ENCODE results near the gene WDR72.
"Not testable (repeated sequence)": the region's sequence is repeated elsewhere in the genome, so short reads cannot be mapped to it uniquely, and the experiment has no call there.

Gene WDR72

DNA sequence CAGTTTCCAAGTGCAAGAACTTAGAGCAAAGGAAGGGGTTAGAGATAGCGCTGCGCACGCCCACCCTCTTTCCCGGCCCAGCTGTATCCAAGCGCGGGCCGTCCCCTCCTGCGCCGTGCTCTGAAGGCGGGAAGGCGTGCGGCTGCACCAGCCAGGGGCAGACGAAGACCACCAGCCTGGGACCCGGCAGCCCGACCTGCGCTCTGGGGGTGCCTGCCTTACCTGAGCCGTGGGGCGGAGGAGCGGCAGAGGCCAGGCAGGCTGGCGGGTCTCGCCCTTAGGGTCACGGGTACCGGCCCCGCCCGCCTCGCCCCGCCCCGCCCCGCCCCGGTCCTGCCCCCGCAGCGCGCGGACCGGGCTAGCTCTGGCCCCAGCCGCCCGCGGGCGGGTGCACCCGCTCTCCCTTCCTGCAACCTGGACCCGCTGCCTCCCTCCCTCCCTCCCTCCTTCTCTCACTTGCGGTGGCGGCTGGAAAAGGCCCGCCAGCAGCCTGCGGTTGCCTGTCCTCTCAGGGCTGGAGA lies at the start of gene WDR72:
Gene WDR72 (minus strand): TSS at position 253 of the 521 bp plus-strand sequence. CDS start 26,514 bp downstream, outside the sequence.
- Mint-ChIP-seq H3K4me1 (no peaks in the 10 kb centered on the region), H3K4me3 (no peak within 1 kb of the TSS), H3K27ac (no peak within 1 kb of the TSS), H3K9me3 (peaks cover 7% of the 10 kb centered on the region), H3K36me3 (no peaks in the 10 kb centered on the region)
- no peak for DNase-seq (ENCODE audit: low spot score in 2 of 2)
- no peak for ATAC-seq

DNA sequence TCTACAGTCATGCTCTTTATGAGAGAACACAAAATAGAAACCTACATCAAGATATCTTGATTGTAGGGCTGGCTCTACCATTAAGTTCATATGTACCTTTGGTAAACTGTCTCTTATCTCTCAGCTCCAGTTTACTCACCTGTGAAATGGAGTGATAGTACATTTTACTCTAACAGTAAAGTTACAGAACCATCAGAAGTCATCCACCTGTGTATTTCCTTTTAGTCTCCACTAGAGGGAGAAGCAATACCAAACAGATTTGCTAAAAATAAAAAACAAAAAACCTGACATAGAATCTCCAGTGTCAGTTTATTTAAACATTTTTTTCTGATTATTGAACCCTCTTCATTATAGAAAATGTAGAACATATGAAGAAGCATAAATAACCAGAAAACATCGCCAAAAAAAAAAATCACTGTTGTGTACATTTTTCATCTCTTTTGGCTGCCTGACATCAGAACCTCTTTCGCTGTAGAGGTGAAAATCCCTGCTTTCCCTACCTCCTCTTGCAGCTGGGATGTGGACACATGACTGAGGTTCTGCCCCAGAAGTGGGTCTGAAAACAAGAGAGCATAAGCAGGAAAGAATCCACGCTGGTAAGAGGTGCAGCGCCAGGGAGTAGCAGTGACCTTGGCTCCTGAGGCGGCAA lies 48.7 kb upstream of the WDR72 start:
- Mint-ChIP-seq H3K4me3 (no peak overlapping the region), H3K36me3 (no peaks in the 10 kb centered on the region), H3K4me1 (no peaks in the 10 kb centered on the region), H3K27ac (no peak overlapping the region), H3K9me3 (no peaks in the 10 kb centered on the region)
- no peak for ATAC-seq
- DNase-seq (ENCODE audit: low spot score in 2 of 2) = no peak

DNA sequence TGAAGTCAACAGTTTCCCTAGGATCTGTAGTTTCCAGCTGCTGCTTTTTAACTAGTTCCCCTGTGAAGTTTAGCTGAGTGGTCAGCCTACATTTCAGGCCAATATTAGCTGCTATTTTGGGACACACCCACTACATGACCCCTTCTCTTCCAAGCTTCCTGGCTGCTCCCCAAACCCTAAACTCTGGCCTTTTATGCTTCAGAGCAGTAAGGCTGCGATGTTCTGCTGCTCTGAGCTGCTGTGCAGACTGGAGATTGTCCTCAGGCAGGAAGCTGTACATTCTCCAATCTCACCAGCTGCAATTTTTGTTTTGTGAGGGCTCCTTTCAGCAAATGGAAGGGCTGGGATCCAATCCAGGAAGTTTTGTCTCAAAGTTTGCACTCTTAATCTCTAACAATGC lies 48.0 kb upstream of the WDR72 start:
- Mint-ChIP-seq H3K27ac (no peak overlapping the region), H3K4me3 (no peak overlapping the region), H3K4me1 (no peaks in the 10 kb centered on the region), H3K9me3 (no peaks in the 10 kb centered on the region), H3K36me3 (no peaks in the 10 kb centered on the region)
- DNase-seq (ENCODE audit: low spot score in 2 of 2) (no peak), ATAC-seq (no peak)

DNA sequence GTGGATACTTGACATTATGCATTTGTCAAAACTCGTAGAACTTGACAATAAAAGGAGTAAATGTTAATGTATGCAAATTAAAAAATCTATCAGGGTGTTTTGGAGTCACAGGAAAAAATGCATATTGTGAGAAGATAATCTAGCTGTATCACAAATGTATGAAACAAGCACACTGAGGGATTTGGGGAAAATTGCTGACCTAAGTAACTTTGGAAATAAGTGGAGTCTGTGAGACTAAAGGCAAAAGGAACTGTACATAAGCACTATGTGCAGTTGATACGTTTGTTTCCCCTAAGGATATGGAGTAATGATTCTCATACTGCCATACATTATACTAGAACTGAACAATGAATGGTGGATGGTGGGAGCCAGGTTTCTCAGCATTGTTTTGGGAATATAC lies 43.2 kb upstream of the WDR72 start:
- ATAC-seq = no peak
- Mint-ChIP-seq H3K36me3 (no peaks in the 10 kb centered on the region), H3K4me1 (no peaks in the 10 kb centered on the region), H3K27ac (no peak overlapping the region), H3K4me3 (no peak overlapping the region), H3K9me3 (no peaks in the 10 kb centered on the region)
- no peak for DNase-seq (ENCODE audit: low spot score in 2 of 2)

DNA sequence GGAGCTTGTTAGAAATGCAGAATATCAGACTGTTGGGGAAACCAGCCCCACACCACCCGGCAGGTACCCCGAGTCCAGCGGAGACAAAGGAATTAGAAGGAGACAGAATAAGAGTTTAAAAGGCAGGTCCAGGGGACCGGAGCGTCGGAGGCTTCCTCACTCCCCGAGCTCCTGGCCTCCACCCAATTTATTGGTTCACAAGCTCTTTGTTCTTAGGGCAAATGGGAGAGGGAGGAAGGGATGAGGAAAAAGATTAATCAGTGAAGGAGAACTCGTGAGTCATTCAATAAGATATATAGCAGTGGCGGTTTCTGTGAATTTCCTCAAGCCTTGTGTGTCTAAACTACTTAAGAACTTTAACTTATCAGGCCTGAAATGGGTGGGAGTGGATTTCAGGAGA lies 32.1 kb upstream of the WDR72 start:
- DNase-seq (ENCODE audit: low spot score in 2 of 2) (no peak), ATAC-seq (no peak)
- no peak overlapping the region for H3K27ac Mint-ChIP-seq
- H3K4me1 Mint-ChIP-seq = no peaks in the 10 kb centered on the region
- H3K4me3 Mint-ChIP-seq = no peak overlapping the region
- H3K9me3 Mint-ChIP-seq = peaks cover 11% of the 10 kb centered on the region
- no peaks in the 10 kb centered on the region for H3K36me3 Mint-ChIP-seq

DNA sequence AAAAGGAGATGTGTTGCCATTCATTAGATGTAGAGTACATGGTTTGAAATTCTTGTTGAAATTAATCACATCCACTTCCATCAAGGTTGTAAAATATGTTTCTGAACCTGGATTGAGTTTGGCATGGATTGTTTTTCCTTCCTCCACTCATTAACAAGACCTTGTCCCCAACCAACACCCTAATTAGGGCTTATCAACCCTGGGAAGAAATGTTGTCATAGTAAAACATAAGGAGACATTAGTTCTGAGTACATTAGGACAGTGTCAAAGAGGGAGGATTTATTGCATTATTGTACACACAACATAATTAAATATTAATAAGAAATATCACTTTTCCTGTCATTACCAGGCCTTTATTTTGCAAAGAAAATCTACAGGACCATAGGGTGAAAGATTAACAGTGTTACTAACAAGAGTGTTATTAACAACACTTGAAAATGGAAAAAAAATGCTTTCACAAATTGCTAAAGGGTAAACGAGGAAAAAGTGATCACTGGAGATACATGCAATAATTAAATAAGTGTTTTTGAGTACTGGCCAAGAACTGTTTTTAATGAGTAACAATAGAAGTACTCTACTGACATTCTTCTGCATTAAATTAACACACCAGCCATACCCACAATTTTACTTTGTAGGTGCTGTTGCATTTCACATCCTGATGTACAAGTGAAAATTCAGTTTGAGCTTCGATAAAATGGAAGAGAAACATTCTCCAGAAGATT lies 30.4 kb upstream of the WDR72 start:
- no peak overlapping the region for H3K4me3 Mint-ChIP-seq
- H3K4me1 Mint-ChIP-seq = no peaks in the 10 kb centered on the region
- H3K36me3 Mint-ChIP-seq = no peaks in the 10 kb centered on the region
- ATAC-seq (no peak), DNase-seq (ENCODE audit: low spot score in 2 of 2) (no peak)
- peaks cover 7% of the 10 kb centered on the region for H3K9me3 Mint-ChIP-seq
- H3K27ac Mint-ChIP-seq = no peak overlapping the region

DNA sequence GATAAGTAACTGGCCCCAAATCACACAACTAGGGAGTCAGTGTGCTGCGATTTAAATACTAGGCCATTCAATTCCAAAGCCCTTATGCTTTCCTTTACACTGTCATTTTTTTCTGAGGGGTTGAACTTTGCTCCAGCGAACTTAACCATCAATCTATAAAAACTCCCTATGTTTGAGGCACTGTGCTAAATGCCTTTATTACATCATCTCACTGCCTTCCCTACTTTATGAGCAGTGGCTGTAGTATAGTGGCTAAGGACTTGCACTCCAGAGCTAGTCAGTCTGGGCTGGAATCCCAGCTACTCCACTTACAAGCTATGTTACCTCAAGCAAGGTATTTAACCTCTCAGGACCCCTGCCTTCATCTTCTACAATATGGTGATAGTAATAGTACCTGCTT lies 26.9 kb upstream of the WDR72 start:
- H3K9me3 Mint-ChIP-seq = peaks cover 7% of the 10 kb centered on the region
- H3K4me1 Mint-ChIP-seq = no peaks in the 10 kb centered on the region
- H3K36me3 Mint-ChIP-seq = no peaks in the 10 kb centered on the region
- ATAC-seq = no peak
- no peak overlapping the region for H3K4me3 Mint-ChIP-seq
- DNase-seq (ENCODE audit: low spot score in 2 of 2) = no peak
- H3K27ac Mint-ChIP-seq = no peak overlapping the region

DNA sequence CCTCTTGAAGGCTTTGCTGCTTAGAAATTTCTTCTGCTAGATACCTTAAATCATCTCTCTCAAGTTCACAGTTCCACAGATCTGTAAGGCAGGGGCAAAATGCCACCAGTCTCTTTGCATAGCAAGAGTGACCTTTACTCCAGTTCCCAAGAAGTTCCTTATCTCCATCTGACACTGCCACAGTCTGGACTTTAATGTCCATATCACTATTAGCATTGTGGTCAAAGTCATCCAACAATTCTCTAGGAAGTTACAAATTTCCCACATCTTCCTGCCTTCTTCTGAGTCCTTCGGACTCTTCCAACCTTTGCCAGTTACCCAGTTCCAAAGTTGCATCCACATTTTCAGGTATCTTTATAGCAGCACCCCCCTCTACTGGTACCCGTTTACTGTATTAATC lies 25.8 kb upstream of the WDR72 start:
- peaks cover 10% of the 10 kb centered on the region for H3K9me3 Mint-ChIP-seq
- H3K36me3 Mint-ChIP-seq; DNase-seq (ENCODE audit: low spot score in 2 of 2); H3K27ac Mint-ChIP-seq; H3K4me1 Mint-ChIP-seq; H3K4me3 Mint-ChIP-seq; ATAC-seq: not testable (repeated sequence)

DNA sequence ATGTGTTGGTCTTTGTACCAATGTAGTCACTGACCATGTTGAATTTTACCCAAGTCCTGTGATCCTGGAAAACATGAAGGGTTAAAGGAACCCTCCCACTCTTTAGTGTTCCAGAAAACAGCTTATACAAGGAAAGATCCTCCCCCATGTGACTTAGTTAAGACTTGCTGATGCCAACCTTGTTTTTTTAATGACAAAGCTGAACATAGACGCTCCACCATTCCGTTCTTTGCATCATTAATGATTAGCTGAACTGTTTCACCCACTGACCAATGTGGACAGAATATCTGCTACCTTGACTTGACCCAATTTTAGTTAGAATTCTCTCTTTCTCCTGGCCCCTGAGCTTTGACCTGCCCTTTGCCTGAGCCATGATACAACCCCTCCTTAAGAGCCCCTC lies 3.5 kb upstream of the WDR72 start:
- ATAC-seq (no peak), DNase-seq (ENCODE audit: low spot score in 2 of 2) (no peak)
- Mint-ChIP-seq H3K36me3 (no peaks in the 10 kb centered on the region), H3K4me1 (no peaks in the 10 kb centered on the region), H3K4me3 (no peak overlapping the region), H3K27ac (no peak overlapping the region), H3K9me3 (peaks cover 11% of the 10 kb centered on the region)

DNA sequence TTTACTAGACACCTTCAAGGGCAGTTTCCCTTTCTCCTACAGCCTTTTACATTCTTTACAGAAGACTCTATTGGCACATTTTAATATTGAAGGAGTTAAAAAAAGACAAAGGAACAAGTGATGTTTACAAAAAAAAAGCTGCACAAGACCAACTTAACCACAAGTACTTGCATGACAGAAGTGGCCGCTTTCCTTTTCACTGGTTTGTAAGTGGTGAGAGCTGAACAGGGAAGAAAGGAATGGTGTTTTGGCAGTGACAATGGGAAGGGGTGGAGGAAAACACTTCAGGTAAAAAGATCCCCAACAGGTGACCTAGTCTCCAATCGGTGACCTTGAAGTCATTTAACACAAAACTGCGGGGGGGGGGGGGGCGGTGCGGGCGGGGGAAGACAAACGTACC lies 1.1 kb downstream of the WDR72 start:
- DNase-seq (ENCODE audit: low spot score in 2 of 2) = no peak
- no peak overlapping the region for H3K27ac Mint-ChIP-seq
- ATAC-seq = no peak
- no peaks in the 10 kb centered on the region for H3K36me3 Mint-ChIP-seq
- no peak overlapping the region for H3K4me3 Mint-ChIP-seq
- no peaks in the 10 kb centered on the region for H3K4me1 Mint-ChIP-seq
- H3K9me3 Mint-ChIP-seq = peaks cover 7% of the 10 kb centered on the region

DNA sequence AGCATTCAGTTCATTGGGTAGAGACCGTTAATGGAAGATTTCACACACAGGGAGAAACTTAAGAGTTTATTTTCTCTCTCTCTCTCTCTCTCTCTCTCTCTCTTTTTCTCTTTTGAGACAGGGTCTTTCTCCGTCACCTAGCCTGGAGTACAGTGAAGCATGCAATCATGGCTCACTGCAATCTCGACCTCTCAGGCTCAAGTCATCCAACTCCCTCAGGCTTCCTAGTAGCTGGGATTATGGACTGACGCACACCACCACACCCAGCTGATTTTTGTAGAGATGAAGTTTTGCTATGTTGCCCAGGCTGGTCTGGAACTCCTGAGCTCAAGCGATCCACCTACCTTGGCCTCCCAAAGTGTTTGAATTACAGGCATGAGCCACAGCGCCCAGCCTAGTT lies 1.6 kb downstream of the WDR72 start:
- Mint-ChIP-seq H3K4me3 (no peak overlapping the region), H3K9me3 (peaks cover 7% of the 10 kb centered on the region), H3K27ac (no peak overlapping the region), H3K4me1 (no peaks in the 10 kb centered on the region), H3K36me3 (no peaks in the 10 kb centered on the region)
- ATAC-seq = no peak
- no peak for DNase-seq (ENCODE audit: low spot score in 2 of 2)

DNA sequence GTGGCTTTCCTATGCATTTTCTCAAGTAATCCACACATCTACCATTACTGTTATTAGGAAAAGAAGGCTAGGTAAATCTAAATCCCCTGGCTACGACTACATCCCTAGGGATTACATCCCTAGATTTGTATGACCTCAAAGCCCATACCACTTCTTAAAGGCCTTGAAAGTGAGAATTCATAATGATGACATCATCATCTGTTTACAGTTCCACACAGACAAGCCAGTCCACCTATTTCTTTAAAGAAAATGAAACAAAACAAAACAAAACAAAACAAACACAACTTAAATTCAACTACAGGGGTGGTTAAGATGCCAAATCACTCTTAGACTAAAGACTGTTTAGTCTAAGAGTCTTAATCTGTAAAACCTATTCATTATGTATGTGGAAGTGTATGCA lies 5.7 kb downstream of the WDR72 start:
- Mint-ChIP-seq H3K27ac (no peak overlapping the region), H3K9me3 (no peaks in the 10 kb centered on the region), H3K36me3 (no peaks in the 10 kb centered on the region), H3K4me1 (no peaks in the 10 kb centered on the region), H3K4me3 (no peak overlapping the region)
- ATAC-seq (no peak), DNase-seq (ENCODE audit: low spot score in 2 of 2) (no peak)

DNA sequence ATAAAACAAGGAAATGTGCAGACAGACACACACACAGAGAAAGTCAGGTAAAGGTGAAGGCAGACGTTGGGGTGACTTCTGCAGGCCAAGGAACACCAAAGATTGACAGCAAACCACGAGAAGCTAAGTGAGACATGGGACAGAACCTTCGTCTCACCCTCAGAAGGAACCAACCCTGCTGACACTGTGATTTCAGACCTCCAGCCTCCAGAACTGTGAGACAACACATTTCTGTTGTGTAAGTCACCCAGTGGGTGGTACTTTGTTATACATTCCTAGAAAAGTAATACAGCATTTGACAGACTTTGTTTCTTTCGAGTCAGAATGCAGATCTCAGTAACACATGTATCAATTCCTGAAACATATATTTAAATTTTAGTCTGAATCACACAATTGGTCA lies 7.1 kb downstream of the WDR72 start:
- Mint-ChIP-seq H3K27ac (no peak overlapping the region), H3K9me3 (no peaks in the 10 kb centered on the region), H3K4me3 (no peak overlapping the region), H3K36me3 (no peaks in the 10 kb centered on the region), H3K4me1 (no peaks in the 10 kb centered on the region)
- DNase-seq (ENCODE audit: low spot score in 2 of 2) (no peak), ATAC-seq (no peak)

DNA sequence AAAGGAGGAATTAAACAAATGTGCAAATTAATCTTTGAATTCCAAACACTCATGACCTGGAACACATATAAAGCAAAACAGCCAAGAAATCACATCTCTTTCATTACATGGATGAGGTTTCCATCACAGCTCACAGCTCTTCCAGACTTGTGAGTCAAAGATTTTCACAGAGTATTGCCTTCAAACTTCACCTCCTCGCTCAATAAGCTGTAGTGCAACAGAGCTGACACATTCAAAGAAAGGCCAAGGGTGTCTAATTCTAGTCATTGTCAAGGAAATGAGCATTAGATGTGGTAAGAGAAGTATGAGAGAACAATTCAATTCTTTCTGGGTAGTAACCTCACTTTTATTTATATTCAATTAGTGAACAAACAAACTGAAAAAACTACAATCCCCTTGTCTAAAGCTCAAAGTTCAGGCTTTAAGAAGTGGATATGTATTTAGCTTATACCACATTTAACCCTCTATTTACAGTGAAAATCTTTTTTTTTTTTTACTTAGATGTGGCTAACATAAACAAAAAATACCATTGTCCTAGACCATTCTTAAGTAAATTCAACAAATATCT lies 11.9 kb downstream of the WDR72 start:
- H3K9me3 Mint-ChIP-seq = peaks cover 3% of the 10 kb centered on the region
- no peak for ATAC-seq
- no peaks in the 10 kb centered on the region for H3K4me1 Mint-ChIP-seq
- DNase-seq (ENCODE audit: low spot score in 2 of 2) = no peak
- H3K36me3 Mint-ChIP-seq = no peaks in the 10 kb centered on the region
- no peak overlapping the region for H3K27ac Mint-ChIP-seq
- no peak overlapping the region for H3K4me3 Mint-ChIP-seq

DNA sequence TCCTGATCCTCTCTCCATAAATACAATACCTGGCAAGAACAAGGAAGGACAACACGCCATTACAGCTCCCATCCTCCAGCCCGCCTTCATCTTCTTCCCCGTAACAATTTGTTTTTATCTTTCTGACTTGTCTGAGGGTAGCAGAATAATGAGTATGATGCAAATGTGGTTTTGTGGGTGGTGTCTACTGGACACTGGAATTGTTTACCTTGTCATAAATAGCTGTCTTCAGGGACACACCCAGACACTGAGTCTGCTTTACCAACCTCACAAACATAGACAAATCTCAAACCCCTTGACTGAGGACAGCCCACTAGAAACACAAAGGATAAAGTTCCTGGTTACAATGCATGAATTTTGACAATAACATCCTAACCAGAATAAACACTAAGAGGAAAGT lies 13.4 kb downstream of the WDR72 start:
- H3K36me3 Mint-ChIP-seq = no peaks in the 10 kb centered on the region
- no peak overlapping the region for H3K27ac Mint-ChIP-seq
- no peaks in the 10 kb centered on the region for H3K4me1 Mint-ChIP-seq
- no peak overlapping the region for H3K4me3 Mint-ChIP-seq
- DNase-seq (ENCODE audit: low spot score in 2 of 2) (no peak), ATAC-seq (no peak)
- H3K9me3 Mint-ChIP-seq = peaks cover 3% of the 10 kb centered on the region

DNA sequence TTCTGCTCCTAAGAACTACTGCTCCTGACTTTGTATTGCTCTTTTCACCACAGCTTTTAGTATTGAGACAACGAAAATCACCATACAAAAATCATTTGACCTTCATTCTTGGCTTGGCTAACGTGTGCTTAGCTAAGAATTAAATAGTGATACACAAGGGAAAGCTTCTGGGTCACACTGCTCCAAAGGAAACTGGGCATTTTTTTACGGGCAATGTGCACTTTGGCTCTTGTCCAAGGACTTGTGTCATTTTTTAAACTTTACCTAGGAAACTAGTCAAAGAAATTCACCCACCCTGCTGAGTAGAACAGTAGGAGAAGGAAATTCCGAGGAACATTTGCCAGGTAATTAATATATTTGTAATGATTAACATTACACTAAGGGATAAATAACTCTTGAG lies 19.8 kb downstream of the WDR72 start:
- ATAC-seq (no peak), DNase-seq (ENCODE audit: low spot score in 2 of 2) (no peak)
- Mint-ChIP-seq H3K9me3 (peaks cover 5% of the 10 kb centered on the region), H3K4me3 (no peak overlapping the region), H3K36me3 (no peaks in the 10 kb centered on the region), H3K4me1 (no peaks in the 10 kb centered on the region), H3K27ac (no peak overlapping the region)

All from stimulated activated effector memory CD8-positive, alpha-beta T cell treated with anti-CD3 and anti-CD28 coated beads, Interleukin-12 subunit alpha, Interleukin-12 subunit beta, amount 100 ng/mL, for 72 hours (primary cell).